Measurements from ENCODE around the gene NFE2L2.

DNA sequence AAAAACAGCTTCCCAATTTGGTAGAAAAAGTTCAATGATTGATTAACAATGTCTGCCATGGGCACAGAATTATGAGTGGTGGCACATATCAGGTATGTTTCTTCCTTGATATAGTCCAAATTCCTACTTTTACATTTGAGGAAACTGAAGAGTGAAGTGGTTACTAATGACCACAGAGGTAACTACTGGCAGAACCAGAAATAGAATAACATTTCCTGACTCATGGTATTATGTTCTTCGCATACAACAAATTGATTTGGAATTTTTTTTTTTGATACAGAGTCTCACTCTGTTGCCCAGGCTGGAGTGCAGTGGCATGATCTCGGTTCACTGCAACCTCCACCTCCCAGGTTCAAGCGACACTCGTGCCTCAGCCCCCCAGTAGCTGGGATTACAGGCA lies 6.0 kb upstream of the NFE2L2 start:
- no peak for TF ChIP-seq CTCF (IDR thresholded peaks at IDR 0.05; ENCODE audit: low read depth, low read length)
- TF ChIP-seq EZH2phosphoT487 (IDR thresholded peaks at IDR 0.05; ENCODE audit: low read depth), result no peak
